ENCODE measurements around the gene RTP2.

DNA sequence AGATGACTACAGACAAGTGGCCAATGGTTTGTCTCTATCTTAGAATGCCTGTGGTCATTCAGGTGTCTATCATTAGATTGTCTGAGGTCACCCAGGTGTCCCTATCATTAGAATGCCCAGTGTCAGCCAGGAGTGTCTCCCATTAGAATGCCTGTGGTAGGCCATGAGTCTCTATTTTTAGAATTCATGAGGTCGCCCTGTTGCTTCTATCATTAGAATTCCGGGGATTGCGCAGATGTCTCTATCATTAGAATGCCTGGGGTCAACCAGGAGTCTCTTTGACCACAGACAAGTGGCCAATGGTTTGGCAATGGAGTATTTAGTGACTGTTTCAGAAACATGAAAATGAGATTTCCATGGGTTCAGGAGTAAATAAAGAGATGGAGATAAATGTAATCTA, 7.6 kb downstream of the RTP2 start:
- no peak for TF ChIP-seq SOX6 (IDR thresholded peaks at IDR 0.05)
- no peak for TF ChIP-seq ATF7 (IDR thresholded peaks at IDR 0.05)

Data from K562 (cell line).